ENCODE results near the gene CNTN1.

DNA sequence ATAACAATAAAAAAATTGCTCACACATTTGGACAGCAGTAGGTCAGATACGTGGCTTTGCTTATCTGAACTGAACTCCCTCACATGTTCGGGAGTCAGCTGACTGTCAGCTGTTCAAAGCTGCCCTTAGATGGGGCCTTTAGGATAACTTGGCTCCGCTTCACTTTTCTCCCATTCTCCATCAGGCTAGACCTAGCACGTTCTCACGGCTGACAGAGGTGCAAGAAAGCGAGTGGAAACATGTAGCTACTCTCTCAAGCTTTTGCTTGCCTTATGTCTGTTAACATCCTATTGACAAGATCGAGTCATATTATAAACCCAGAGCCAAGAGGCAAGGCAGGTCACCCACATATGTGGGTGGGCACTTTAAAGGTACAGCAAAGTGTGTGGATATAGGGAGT is 383.9 kb downstream of the CNTN1 start:
- no peak for TF ChIP-seq POLR2A (IDR thresholded peaks at IDR 0.05; ENCODE audit: low read length)
- TF ChIP-seq GATA1 (IDR thresholded peaks at IDR 0.05; ENCODE audit: low read depth, low read length), result no peak
